Transverse colon (tissue), 4 donors: ENCODE data around the gene MYH9. TPM values are rescaled to one million over a fixed set of nuclear protein-coding genes. Genes with fewer than 3 reads are reported as not detected.

Source experiments
- DNase-seq: peaks from one replicate; pipeline ENCODE4 v3.0.0-alpha.2; 2019
- H3K27ac ChIP-seq, 4 donors: fragments of 200-600 bp; sonication (generic); 2 replicates each; pipeline ENCODE4 v1.5.1; 2016 to 2018; ENCODE audit warnings: inconsistent platforms in 4 of 4
- H3K27me3 ChIP-seq: fragments of 200-600 bp; sonication (generic); 2 replicates; pipeline ENCODE4 v1.5.1; 2017; ENCODE audit warnings: inconsistent platforms
- H3K36me3 ChIP-seq, 4 donors: fragments of 200-600 bp; sonication (generic); 2 replicates each; pipeline ENCODE4 v1.5.1; 2017 to 2019; ENCODE audit warnings: inconsistent platforms in 4 of 4
- H3K4me1 ChIP-seq, 4 donors: fragments of 200-600 bp; sonication (generic); 2 replicates each; pipeline ENCODE4 v1.5.1; 2017 to 2020; ENCODE audit warnings: inconsistent platforms in 4 of 4
- H3K4me3 ChIP-seq, 4 donors: fragments of 200-600 bp; sonication (generic); 1 replicate in 1 of 4; 2 replicates in 3 of 4; pipeline versions ENCODE4 v1.5.1 to v1.6.1; 2017 to 2019; ENCODE audit warnings: inconsistent platforms in 4 of 4
- H3K9me3 ChIP-seq, 2 donors: fragments of 200-600 bp; sonication (generic); 2 replicates each; pipeline ENCODE4 v1.5.1; 2017 to 2019; ENCODE audit warnings: inconsistent platforms in 2 of 2
- CTCF ChIP-seq, 5 experiments: fragments of 200-600 bp in 3 of 5; fragments of 450-650 bp in 2 of 5; sonication (generic) in 3 of 5; IDR thresholded peaks; 1 replicate in 2 of 5; 2 replicates in 3 of 5; pipeline ENCODE4 v1.5.1; 2016 to 2017; ENCODE audit warnings: antibody characterized with exemption in 5 of 5, inconsistent platforms in 3 of 5, mild to moderate bottlenecking in 2 of 5, moderate library complexity in 1 of 5
- EP300 ChIP-seq: sonication (generic); formaldehyde crosslinking; IDR thresholded peaks from one replicate; pipeline ENCODE4 v1.6.1; 2017; ENCODE audit warnings: antibody characterized with exemption, low read depth
- POLR2A ChIP-seq: fragments of 450-650 bp; IDR thresholded peaks from one replicate; pipeline ENCODE4 v1.6.1; 2016; ENCODE audit warnings: antibody characterized with exemption, mild to moderate bottlenecking, moderate library complexity
- POLR2AphosphoS5 ChIP-seq, 3 donors: sonication (generic); formaldehyde crosslinking; IDR thresholded peaks; one replicate each; pipeline ENCODE4 v1.6.1; 2016; ENCODE audit warnings: antibody characterized with exemption in 3 of 3
- WGBS, 2 donors: methylation state at CpG; one replicate each; pipeline ENCODE4 v1.1.5; 2018; ENCODE audit warnings: low coverage in 1 of 2; 5-methylcytosine and 5-hydroxymethylcytosine counted together
- in situ Hi-C, 4 donors: fragments of 200-750 bp; cut with MboI; loops; one replicate each; pipeline versions ENCODE4 v1.15.0 to v1.15.1; 2017; ENCODE audit warnings: low sequenced_read_pairs in 3 of 4, low pct_ligation_motif_present in 1 of 4, low pct_unique_long_range_greater_than_20kb in 1 of 4
- intact Hi-C: fragments of 100-400 bp; cut with DNase I; formaldehyde crosslinking; loops from one replicate; pipeline ENCODE4 v1.15.1; 2023; ENCODE audit warnings: low total_unique reads
- total RNA-seq, 4 donors: library from RNA; depleted of rRNA; stranded (reverse); fragments of >200 nt; gene quantifications; one replicate each; pipeline ENCODE4 v1.1.0, GENCODE V29; 2016

Gene MYH9
- total RNA-seq, 4 donors from 2014 or later, result 385 to 511 (median 460) TPM

GRCh38 chr22:36387709-36387958, 133 bp downstream of the MYH9 start:
- peak overlapping the region; percentile 96 to 100 (median 98) for H3K27ac ChIP-seq
- intact Hi-C loops (loop anchor here (1.0 to 5.0 kb wide), 3 partner anchors 46 to 83 kb away; no protein-coding TSS in a partner anchor), in situ Hi-C loops (loop anchor here in 1 of 4 donors (10.0 kb wide), 1 partner anchor 67 kb away; no protein-coding TSS in a partner anchor)
- TF ChIP-seq POLR2A, result peak; percentile 97
- TF ChIP-seq EP300, result no peak
- TF ChIP-seq POLR2AphosphoS5 (IDR thresholded peaks at IDR 0.05), result peak in 1 of 3 donors; percentile 100
- peak in 1 of 5 experiments; percentile 1 for TF ChIP-seq CTCF (IDR thresholded peaks at IDR 0.05)
- no peaks in the 10 kb centered on the region for H3K27me3 ChIP-seq
- peaks cover 19 to 69% (median 46%) of the 10 kb centered on the region in 4 donors for H3K4me1 ChIP-seq
- 0% methylated on average over 3 of the region's 31 CpGs; no CpG with 5 or more reads in 1 of the 2 donors for WGBS, 2 donors
- peak overlapping the region; percentile 53 to 99 (median 94) for H3K4me3 ChIP-seq
- DNase-seq, result no peak
- H3K36me3 ChIP-seq, result no peaks in the 10 kb centered on the region
- no peaks in the 10 kb centered on the region for H3K9me3 ChIP-seq

GRCh38 chr22:36386900-36387708, 663 bp downstream of the MYH9 start:
- DNase-seq, result peak; percentile 86
- intact Hi-C loops (loop anchor here (1.0 to 5.0 kb wide), 3 partner anchors 46 to 84 kb away; no protein-coding TSS in a partner anchor), in situ Hi-C loops (loop anchor here in 1 of 4 donors (10.0 kb wide), 1 partner anchor 68 kb away; no protein-coding TSS in a partner anchor)
- TF ChIP-seq EP300 (no peak), POLR2A (peak; percentile 76), POLR2AphosphoS5 (IDR thresholded peaks at IDR 0.05) (peak in 2 of 3 donors; percentile 88 to 90), CTCF (IDR thresholded peaks at IDR 0.05) (peak in 1 of 5 experiments; percentile 10)
- Histone ChIP-seq H3K9me3 (no peaks in the 10 kb centered on the region), H3K36me3 (no peaks in the 10 kb centered on the region), H3K4me3 (peak overlapping the region; percentile 53 to 99 (median 94)), H3K27ac (peak overlapping the region; percentile 96 to 100 (median 98)), H3K4me1 (peaks cover 23 to 72% (median 50%) of the 10 kb centered on the region in 4 donors), H3K27me3 (no peaks in the 10 kb centered on the region)
- 0% methylated on average over 43 of the region's 91 CpGs; no CpG with 5 or more reads in 1 of the 2 donors for WGBS, 2 donors

GRCh38 chr22:36386351-36386899, 1.3 kb downstream of the MYH9 start:
- intact Hi-C loops, result loop anchor here (2.0 to 5.0 kb wide), 2 partner anchors 66 to 84 kb away; no protein-coding TSS in a partner anchor
- in situ Hi-C loops, result loop anchor here in 1 of 4 donors (10.0 kb wide), 1 partner anchor 68 kb away; no protein-coding TSS in a partner anchor
- Histone ChIP-seq H3K4me1 (peaks cover 25 to 72% (median 53%) of the 10 kb centered on the region in 4 donors), H3K4me3 (peak overlapping the region; percentile 53 to 99 (median 94)), H3K36me3 (no peaks in the 10 kb centered on the region), H3K9me3 (no peaks in the 10 kb centered on the region), H3K27me3 (no peaks in the 10 kb centered on the region), H3K27ac (peak overlapping the region; percentile 96 to 100 (median 98))
- WGBS, 2 donors, result 2% methylated on average over 17 of the region's 18 CpGs; no CpG with 5 or more reads in 1 of the 2 donors
- DNase-seq, result peak; percentile 69
- TF ChIP-seq CTCF (IDR thresholded peaks at IDR 0.05), result no peak
- no peak for TF ChIP-seq POLR2A
- TF ChIP-seq EP300, result no peak
- peak in 2 of 3 donors; percentile 11 for TF ChIP-seq POLR2AphosphoS5 (IDR thresholded peaks at IDR 0.05)
